Peyer's patch (tissue), 4 donors: ENCODE measurements around the gene CHSY1.

Experiments used
- CTCF ChIP-seq, 6 experiments: fragments of 450-650 bp in 4 of 6; fragments of 200-600 bp in 2 of 6; sonication (generic) in 1 of 6; IDR thresholded peaks; one replicate each; pipeline ENCODE4 v1.5.1; 2017 to 2019; ENCODE audit warnings: antibody characterized with exemption in 6 of 6, mild to moderate bottlenecking in 3 of 6, moderate library complexity in 1 of 6
- POLR2A ChIP-seq, 2 donors: fragments of 450-650 bp; IDR thresholded peaks; one replicate each; pipeline ENCODE4 v1.5.1; 2017; ENCODE audit warnings: antibody characterized with exemption in 2 of 2, mild to moderate bottlenecking in 2 of 2, moderate library complexity in 2 of 2

GRCh38 chr15:101189409-101190091, 62.3 kb downstream of the CHSY1 start:
- TF ChIP-seq CTCF (IDR thresholded peaks at IDR 0.05), result no peak
- no peak for TF ChIP-seq POLR2A (IDR thresholded peaks at IDR 0.05)
